ENCODE data around the gene RHOT2.

- TF ChIP-seq, protein P1, sequence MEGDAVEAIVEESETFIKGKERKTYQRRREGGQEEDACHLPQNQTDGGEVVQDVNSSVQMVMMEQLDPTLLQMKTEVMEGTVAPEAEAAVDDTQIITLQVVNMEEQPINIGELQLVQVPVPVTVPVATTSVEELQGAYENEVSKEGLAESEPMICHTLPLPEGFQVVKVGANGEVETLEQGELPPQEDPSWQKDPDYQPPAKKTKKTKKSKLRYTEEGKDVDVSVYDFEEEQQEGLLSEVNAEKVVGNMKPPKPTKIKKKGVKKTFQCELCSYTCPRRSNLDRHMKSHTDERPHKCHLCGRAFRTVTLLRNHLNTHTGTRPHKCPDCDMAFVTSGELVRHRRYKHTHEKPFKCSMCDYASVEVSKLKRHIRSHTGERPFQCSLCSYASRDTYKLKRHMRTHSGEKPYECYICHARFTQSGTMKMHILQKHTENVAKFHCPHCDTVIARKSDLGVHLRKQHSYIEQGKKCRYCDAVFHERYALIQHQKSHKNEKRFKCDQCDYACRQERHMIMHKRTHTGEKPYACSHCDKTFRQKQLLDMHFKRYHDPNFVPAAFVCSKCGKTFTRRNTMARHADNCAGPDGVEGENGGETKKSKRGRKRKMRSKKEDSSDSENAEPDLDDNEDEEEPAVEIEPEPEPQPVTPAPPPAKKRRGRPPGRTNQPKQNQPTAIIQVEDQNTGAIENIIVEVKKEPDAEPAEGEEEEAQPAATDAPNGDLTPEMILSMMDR (IDR thresholded peaks at IDR 0.05; ENCODE audit: low read depth, low read length): no peak
- TF ChIP-seq MAX (IDR thresholded peaks at IDR 0.05; ENCODE audit: low read depth, low read length): no peak
- no peak for TF ChIP-seq POLR2A (IDR thresholded peaks at IDR 0.05; ENCODE audit: extremely low read depth, insufficient read length)
- no peak for TF ChIP-seq MYC (IDR thresholded peaks at IDR 0.05; ENCODE audit: low read depth, low read length)
Observed at GRCh38 chr16:672851-673250, 4.9 kb downstream of the RHOT2 start.

Measured in NB4 (cell line).